ENCODE measurements around the gene SKIC2. TPM values are rescaled to one million over a fixed set of nuclear protein-coding genes. Genes with fewer than 3 reads are reported as not detected.
"Not testable (repeated sequence)": the region's sequence is repeated elsewhere in the genome, so short reads cannot be mapped to it uniquely, and the experiment has no call there.

SKIC2 gene
- total RNA-seq, 1 donor from 2014 or later = 46.3 TPM

GRCh38 chr6:32003301-32003700 is 44.3 kb downstream of the SKIC2 start:
- not testable (repeated sequence) for DNase-seq (ENCODE audit: extremely low read depth, low read depth, low spot score)

DNA sequence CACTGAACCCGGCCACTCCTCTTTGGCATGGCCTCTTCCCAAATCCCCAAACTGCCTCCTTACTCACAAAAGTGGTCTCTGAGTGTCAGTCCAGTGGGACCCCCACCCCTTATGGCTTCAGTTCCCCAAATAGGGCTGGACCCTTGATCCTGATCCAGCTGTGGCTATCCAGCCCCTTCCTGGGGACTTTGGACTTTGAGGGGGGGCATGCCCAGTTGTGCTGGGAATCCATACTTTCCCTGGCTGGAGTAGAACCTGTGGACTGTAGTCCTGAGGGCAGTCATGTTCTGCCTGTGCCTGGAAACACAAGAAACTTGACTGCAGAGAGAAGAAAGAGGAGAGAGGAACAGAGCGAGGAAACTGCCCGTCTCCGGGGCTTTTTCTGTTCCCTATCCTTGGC is 45.4 kb downstream of the SKIC2 start:
- DNase-seq (ENCODE audit: extremely low read depth, low read depth, low spot score) = not testable (repeated sequence)

- DNase-seq (ENCODE audit: extremely low read depth, low read depth, low spot score) = not testable (repeated sequence)
Observed at GRCh38 chr6:32004864-32005537, 46.0 kb downstream of the SKIC2 start.

DNA sequence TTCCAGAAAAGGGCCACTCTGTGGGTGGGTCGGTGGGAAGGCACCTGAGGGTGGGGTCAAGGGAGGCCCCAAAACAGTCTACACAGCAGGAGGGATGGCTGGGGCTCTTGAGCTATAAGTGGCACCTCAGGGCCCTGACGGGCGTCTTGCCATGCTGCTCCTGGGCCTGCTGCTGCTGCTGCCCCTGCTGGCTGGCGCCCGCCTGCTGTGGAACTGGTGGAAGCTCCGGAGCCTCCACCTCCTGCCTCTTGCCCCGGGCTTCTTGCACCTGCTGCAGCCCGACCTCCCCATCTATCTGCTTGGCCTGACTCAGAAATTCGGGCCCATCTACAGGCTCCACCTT is 46.5 kb downstream of the SKIC2 start:
- DNase-seq (ENCODE audit: extremely low read depth, low read depth, low spot score) = not testable (repeated sequence)

DNA sequence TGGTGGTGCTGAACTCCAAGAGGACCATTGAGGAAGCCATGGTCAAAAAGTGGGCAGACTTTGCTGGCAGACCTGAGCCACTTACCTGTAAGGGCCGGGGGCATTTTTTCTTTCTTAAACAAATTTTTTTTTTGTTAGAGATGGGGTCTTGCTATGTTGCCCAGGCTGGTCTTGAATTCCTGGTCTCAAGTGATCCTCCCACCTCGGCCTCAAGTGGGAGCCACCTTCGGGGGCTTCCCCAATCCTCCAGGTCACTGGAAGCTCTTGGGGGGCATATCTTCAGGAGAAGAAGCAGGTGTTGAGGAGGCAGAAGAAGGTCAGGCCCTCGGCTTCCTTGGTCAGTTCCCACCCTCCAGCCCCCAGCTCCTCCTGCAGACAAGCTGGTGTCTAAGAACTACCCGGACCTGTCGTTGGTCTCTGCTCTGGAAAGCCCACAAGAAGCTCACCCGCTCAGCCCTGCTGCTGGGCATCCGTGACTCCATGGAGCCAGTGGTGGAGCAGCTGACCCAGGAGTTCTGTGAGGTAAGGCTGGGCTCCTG is 47.1 kb downstream of the SKIC2 start:
- not testable (repeated sequence) for DNase-seq (ENCODE audit: extremely low read depth, low read depth, low spot score)

DNA sequence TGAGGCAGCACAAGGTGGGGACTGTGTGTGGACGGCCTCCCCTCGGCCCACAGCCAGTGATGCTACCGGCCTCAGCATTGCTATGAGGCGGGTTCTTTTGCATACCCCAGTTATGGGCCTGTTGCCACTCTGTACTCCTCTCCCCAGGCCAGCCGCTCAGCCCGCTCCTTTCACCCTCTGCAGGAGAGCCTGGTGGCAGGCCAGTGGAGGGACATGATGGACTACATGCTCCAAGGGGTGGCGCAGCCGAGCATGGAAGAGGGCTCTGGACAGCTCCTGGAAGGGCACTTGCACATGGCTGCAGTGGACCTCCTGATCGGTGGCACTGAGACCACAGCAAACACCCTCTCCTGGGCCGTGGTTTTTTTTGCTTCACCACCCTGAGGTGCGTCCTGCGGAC is 48.1 kb downstream of the SKIC2 start:
- not testable (repeated sequence) for DNase-seq (ENCODE audit: extremely low read depth, low read depth, low spot score)

DNA sequence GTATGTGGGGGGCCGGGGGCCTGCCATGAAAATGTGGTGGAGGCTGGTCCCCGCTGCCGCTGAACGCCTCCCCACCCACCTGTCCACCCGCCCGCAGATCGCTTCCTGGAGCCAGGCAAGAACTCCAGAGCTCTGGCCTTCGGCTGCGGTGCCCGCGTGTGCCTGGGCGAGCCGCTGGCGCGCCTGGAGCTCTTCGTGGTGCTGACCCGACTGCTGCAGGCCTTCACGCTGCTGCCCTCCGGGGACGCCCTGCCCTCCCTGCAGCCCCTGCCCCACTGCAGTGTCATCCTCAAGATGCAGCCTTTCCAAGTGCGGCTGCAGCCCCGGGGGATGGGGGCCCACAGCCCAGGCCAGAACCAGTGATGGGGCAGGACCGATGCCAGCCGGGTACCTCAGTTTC is 49.1 kb downstream of the SKIC2 start:
- not testable (repeated sequence) for DNase-seq (ENCODE audit: extremely low read depth, low read depth, low spot score)

GRCh38 chr6:32008616-32009015 is 49.6 kb downstream of the SKIC2 start:
- not testable (repeated sequence) for DNase-seq (ENCODE audit: extremely low read depth, low read depth, low spot score)

- DNase-seq (ENCODE audit: extremely low read depth, low read depth, low spot score) = not testable (repeated sequence)
Observed at GRCh38 chr6:32009537-32009936, 50.6 kb downstream of the SKIC2 start.

GRCh38 chr6:32010856-32011530 is 52.0 kb downstream of the SKIC2 start:
- not testable (repeated sequence) for DNase-seq (ENCODE audit: extremely low read depth, low read depth, low spot score)

- DNase-seq (ENCODE audit: extremely low read depth, low read depth, low spot score) = not testable (repeated sequence)
Observed at GRCh38 chr6:32012941-32013617, 54.1 kb downstream of the SKIC2 start.

DNA sequence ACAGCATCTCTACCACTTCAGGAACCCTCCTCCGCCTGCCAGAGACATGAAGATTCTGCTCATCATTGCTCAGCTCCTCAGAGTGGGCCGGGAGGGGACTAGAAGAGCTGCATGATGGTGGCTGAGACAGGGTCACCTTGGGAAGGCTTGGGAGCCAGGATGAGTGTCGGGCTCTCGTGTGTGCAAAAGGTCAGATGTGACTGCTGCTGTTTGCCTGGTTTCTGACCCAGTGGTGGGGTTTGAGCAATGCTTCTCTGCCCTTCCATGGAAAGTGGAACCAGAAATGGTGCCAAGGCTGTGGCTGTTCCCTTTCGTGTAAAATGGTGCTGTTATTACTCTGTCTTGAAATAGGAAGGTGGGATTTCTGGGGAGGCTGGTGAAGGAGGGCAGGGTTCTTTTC is 54.8 kb downstream of the SKIC2 start:
- DNase-seq (ENCODE audit: extremely low read depth, low read depth, low spot score) = not testable (repeated sequence)

- not testable (repeated sequence) for DNase-seq (ENCODE audit: extremely low read depth, low read depth, low spot score)
Observed at GRCh38 chr6:32014547-32014946, 55.6 kb downstream of the SKIC2 start, which contains the start of gene C4B. Gene C4B, plus strand, starts transcription at chr6:32014795. Its CDS starts 51 bp downstream, at chr6:32014846.

Other genes with a start within 250 kb of the SKIC2 start
- not detected in 2 replicates for gene LY6G6D, start 243.8 kb upstream of the SKIC2 start, total RNA-seq
- gene LY6G6C, start 237.4 kb upstream of the SKIC2 start, total RNA-seq = not detected in 2 replicates
- not detected in 2 replicates for gene MPIG6B, start 235.8 kb upstream of the SKIC2 start, total RNA-seq
- 110 and 138 TPM in 2 replicates for gene DDAH2, start 229.9 kb upstream of the SKIC2 start, total RNA-seq
- 541 and 655 TPM in 2 replicates for gene CLIC1, start 222.6 kb upstream of the SKIC2 start, total RNA-seq
- 3.7 and 18.7 TPM in 2 replicates for gene MSH5, start 219.2 kb upstream of the SKIC2 start, total RNA-seq
- 3.3 and 3.9 TPM in 2 replicates for gene SAPCD1, start 196.5 kb upstream of the SKIC2 start, total RNA-seq
- gene VWA7, start 181.8 kb upstream of the SKIC2 start, total RNA-seq = 0.34 and 0.58 TPM in 2 replicates
- gene VARS1, start 163.4 kb upstream of the SKIC2 start, total RNA-seq = 90.9 and 105 TPM in 2 replicates
- 45.3 and 74.3 TPM in 2 replicates for gene LSM2, start 152.2 kb upstream of the SKIC2 start, total RNA-seq
- gene HSPA1L, start 143.9 kb upstream of the SKIC2 start, total RNA-seq = 0.44 and 0.53 TPM in 2 replicates
- gene HSPA1A, start 143.6 kb upstream of the SKIC2 start, total RNA-seq = 140 and 161 TPM in 2 replicates
- gene HSPA1B, start 131.4 kb upstream of the SKIC2 start, total RNA-seq = 76.3 and 95.3 TPM in 2 replicates
- gene NEU1, start 96.4 kb upstream of the SKIC2 start, total RNA-seq = 82.6 and 83.5 TPM in 2 replicates
- 0.05 and 1.7 TPM in 2 replicates for gene SLC44A4, start 80.2 kb upstream of the SKIC2 start, total RNA-seq
- 39.0 and 46.4 TPM in 2 replicates for gene EHMT2, start 61.5 kb upstream of the SKIC2 start, total RNA-seq
- 1.7 TPM in 2 replicates for gene ZBTB12, start 57.1 kb upstream of the SKIC2 start, total RNA-seq
- not detected in 2 replicates for gene C2, start 31.5 kb upstream of the SKIC2 start, total RNA-seq
- 0.53 and 2.3 TPM in 2 replicates for gene CFB, start 13.1 kb upstream of the SKIC2 start, total RNA-seq
- 101 and 117 TPM in 2 replicates for gene NELFE, start 204 bp upstream of the SKIC2 start, total RNA-seq
- 16.6 and 17.3 TPM in 2 replicates for gene DXO, start 13.0 kb downstream of the SKIC2 start, total RNA-seq
- gene C4A, start 22.9 kb downstream of the SKIC2 start, total RNA-seq = 1.3 and 1.8 TPM in 2 replicates
- gene C4B, start 55.6 kb downstream of the SKIC2 start, total RNA-seq = 1.1 and 1.3 TPM in 2 replicates
- not detected in 2 replicates for gene CYP21A2, start 79.2 kb downstream of the SKIC2 start, total RNA-seq
- 1.5 and 1.7 TPM in 2 replicates for gene TNXB, start 150.2 kb downstream of the SKIC2 start, total RNA-seq
- gene ATF6B, start 169.1 kb downstream of the SKIC2 start, total RNA-seq = 46.3 and 87.6 TPM in 2 replicates
- 3.0 and 5.5 TPM in 2 replicates for gene FKBPL, start 171.1 kb downstream of the SKIC2 start, total RNA-seq
- 0.39 and 0.70 TPM in 2 replicates for gene PRRT1, start 192.8 kb downstream of the SKIC2 start, total RNA-seq
- 18.0 and 54.3 TPM in 2 replicates for gene PPT2, start 195.0 kb downstream of the SKIC2 start, total RNA-seq
- gene EGFL8, start 205.4 kb downstream of the SKIC2 start, total RNA-seq = 6.1 and 7.1 TPM in 2 replicates
- gene AGPAT1, start 216.9 kb downstream of the SKIC2 start, total RNA-seq = 58.8 and 60.7 TPM in 2 replicates
- 72.6 and 88.0 TPM in 2 replicates for gene RNF5, start 219.2 kb downstream of the SKIC2 start, total RNA-seq
- 0.19 and 6.1 TPM in 2 replicates for gene AGER, start 225.1 kb downstream of the SKIC2 start, total RNA-seq
- gene PBX2, start 231.0 kb downstream of the SKIC2 start, total RNA-seq = 38.3 and 72.2 TPM in 2 replicates
- gene GPSM3, start 233.5 kb downstream of the SKIC2 start, total RNA-seq = 15.5 and 21.8 TPM in 2 replicates

Measured in glomerular endothelial cell (primary cell).